HEK293 (cell line): ENCODE results near the gene GLTPD2.

Source experiments
- CTCF ChIA-PET: fragments of 350-600 bp; formaldehyde crosslinking; extraction: SDS; loops from one replicate; lab custom pipeline; 2021; ENCODE audit warnings: antibody characterized with exemption; lab: Yijun Ruan, JAX
- POLR2A ChIA-PET: fragments of 300-600 bp; formaldehyde crosslinking; extraction: SDS; loops from one replicate; lab custom pipeline; 2020; ENCODE audit warnings: antibody characterized with exemption, inconsistent platforms; lab: Yijun Ruan, JAX
- H3K27ac ChIP-seq: fragments of 200-500 bp; sonication (Bioruptor generic); 2 replicates; pipeline ENCODE4 v1.5.1; 2014; ENCODE audit warnings: low read depth, low read length, control low read depth, inconsistent platforms; ENCODE audit errors: extremely low read depth
- H3K36me3 ChIP-seq, 2 experiments: fragments of 200-500 bp in 1 of 2; sonication (Bioruptor generic) in 1 of 2; 1 replicate in 1 of 2; 2 replicates in 1 of 2; pipeline ENCODE4 v1.5.1; 2014 to 2017; ENCODE audit warnings: inconsistent platforms in 2 of 2, low read length in 2 of 2; ENCODE audit not compliant: control insufficient read depth in 2 of 2, insufficient read depth in 1 of 2
- H3K4me1 ChIP-seq: fragments of 200-500 bp; sonication (Bioruptor generic); 2 replicates; pipeline ENCODE4 v1.5.1; 2014; ENCODE audit warnings: mild to moderate bottlenecking, low read length, inconsistent platforms; ENCODE audit not compliant: control insufficient read depth, insufficient read depth
- H3K4me3 ChIP-seq: 2 replicates; pipeline ENCODE4 v1.5.1; 2011; ENCODE audit warnings: low read depth, mild to moderate bottlenecking, control low read depth, low read length, moderate library complexity
- H3K9me3 ChIP-seq: fragments of 200-500 bp; sonication (Bioruptor generic); 2 replicates; pipeline ENCODE4 v1.5.1; 2014; ENCODE audit warnings: low read depth, low read length, inconsistent platforms; ENCODE audit not compliant: control insufficient read depth, insufficient read depth
- EGR2 ChIP-seq: fragments of 450-650 bp; formaldehyde crosslinking; IDR thresholded peaks from 2 replicates; pipeline ENCODE4 v1.5.1; 2016; ENCODE audit warnings: low read depth, missing biosample characterization, missing genetic modification characterization
- HOXD13 ChIP-seq: sonication (generic); formaldehyde crosslinking; IDR thresholded peaks from 2 replicates; pipeline ENCODE4 v1.8.0; 2022; ENCODE audit warnings: missing genetic modification reagents, borderline replicate concordance
- KLF9 ChIP-seq: fragments of 450-650 bp; formaldehyde crosslinking; IDR thresholded peaks from 2 replicates; pipeline ENCODE4 v1.5.1; 2016; ENCODE audit warnings: missing biosample characterization, missing genetic modification characterization, low read depth
- PRDM1 ChIP-seq: fragments of 450-650 bp; formaldehyde crosslinking; IDR thresholded peaks from 2 replicates; pipeline ENCODE4; 2016; ENCODE audit warnings: missing biosample characterization, missing genetic modification characterization
- REPIN1 ChIP-seq: fragments of 450-650 bp; formaldehyde crosslinking; IDR thresholded peaks from 2 replicates; pipeline ENCODE4 v1.5.1; 2017; ENCODE audit warnings: missing biosample characterization, missing genetic modification characterization, low read depth
- REST ChIP-seq: fragments of 450-650 bp; formaldehyde crosslinking; IDR thresholded peaks from 2 replicates; pipeline ENCODE4 v1.5.1; 2016; ENCODE audit warnings: missing biosample characterization, missing genetic modification characterization
- SP3 ChIP-seq: fragments of 450-650 bp; formaldehyde crosslinking; IDR thresholded peaks from 2 replicates; pipeline ENCODE4 v1.5.1; 2016; ENCODE audit warnings: missing biosample characterization, missing genetic modification characterization
- TCF7L2 ChIP-seq: IDR thresholded peaks from 2 replicates; pipeline ENCODE4 v1.6.1; 2011; ENCODE audit warnings: low read depth, mild to moderate bottlenecking, inconsistent platforms, low read length, moderate library complexity, borderline replicate concordance
- YY2 ChIP-seq: fragments of 450-650 bp; formaldehyde crosslinking; IDR thresholded peaks from 2 replicates; pipeline ENCODE4 v1.5.1; 2016; ENCODE audit warnings: missing biosample characterization, missing genetic modification characterization
- ZBTB26 ChIP-seq: fragments of 450-650 bp; formaldehyde crosslinking; optimal IDR thresholded peaks from 2 replicates; pipeline ENCODE3; 2016; ENCODE audit warnings: missing biosample characterization, mild to moderate bottlenecking, missing genetic modification characterization
- ZFP69B ChIP-seq: fragments of 450-650 bp; formaldehyde crosslinking; IDR thresholded peaks from 2 replicates; pipeline ENCODE4 v1.5.1; 2016; ENCODE audit warnings: missing biosample characterization, missing genetic modification characterization
- ZNF121 ChIP-seq: fragments of 450-650 bp; formaldehyde crosslinking; IDR thresholded peaks from 2 replicates; pipeline ENCODE4 v1.5.1; 2016; ENCODE audit warnings: missing biosample characterization, missing genetic modification characterization
- ZNF184 ChIP-seq: fragments of 450-650 bp; IDR thresholded peaks from 2 replicates; pipeline ENCODE4 v1.5.1; 2018; ENCODE audit warnings: missing biosample characterization, mild to moderate bottlenecking, missing genetic modification characterization
- ZNF2 ChIP-seq: fragments of 450-650 bp; formaldehyde crosslinking; IDR thresholded peaks from 2 replicates; pipeline ENCODE4 v1.5.1; 2016; ENCODE audit warnings: missing biosample characterization, missing genetic modification characterization
- ZNF248 ChIP-seq: fragments of 450-650 bp; formaldehyde crosslinking; IDR thresholded peaks from 2 replicates; pipeline ENCODE4 v1.5.1; 2017; ENCODE audit warnings: missing biosample characterization, missing genetic modification characterization
- ZNF335 ChIP-seq: fragments of 450-650 bp; formaldehyde crosslinking; conservative IDR thresholded peaks from 2 replicates; pipeline ENCODE4 v1.5.1; 2016; ENCODE audit warnings: missing biosample characterization, missing genetic modification characterization
- ZNF416 ChIP-seq: fragments of 450-650 bp; formaldehyde crosslinking; IDR thresholded peaks from 2 replicates; pipeline ENCODE4 v1.5.1; 2016; ENCODE audit warnings: missing biosample characterization, missing genetic modification characterization
- ZNF530 ChIP-seq: fragments of 450-650 bp; formaldehyde crosslinking; IDR thresholded peaks from 2 replicates; pipeline ENCODE4 v1.5.1; 2016; ENCODE audit warnings: low read depth, missing biosample characterization, missing genetic modification characterization
- ZNF654 ChIP-seq: fragments of 450-650 bp; formaldehyde crosslinking; IDR thresholded peaks from 2 replicates; pipeline ENCODE4 v1.5.1; 2016; ENCODE audit warnings: low read depth, missing biosample characterization, missing genetic modification characterization
- ZNF677 ChIP-seq: fragments of 450-650 bp; IDR thresholded peaks from 2 replicates; pipeline ENCODE4 v1.5.0; 2018; ENCODE audit warnings: missing biosample characterization, mild to moderate bottlenecking, missing genetic modification characterization, moderate library complexity
- ZNF776 ChIP-seq: fragments of 450-650 bp; formaldehyde crosslinking; IDR thresholded peaks from 2 replicates; pipeline ENCODE4 v1.5.0; 2017; ENCODE audit warnings: missing biosample characterization, missing genetic modification characterization, borderline replicate concordance
- ZSCAN30 ChIP-seq: fragments of 450-650 bp; IDR thresholded peaks from 2 replicates; pipeline ENCODE4 v1.5.1; 2018; ENCODE audit warnings: missing biosample characterization, mild to moderate bottlenecking, missing genetic modification characterization, moderate library complexity
- TF ChIP-seq, protein P1 (sequence below): fragments of 450-650 bp; formaldehyde crosslinking; IDR thresholded peaks from 2 replicates; pipeline ENCODE4 v1.5.1; 2016; ENCODE audit warnings: missing biosample characterization, missing genetic modification characterization

GLTPD2 gene

GRCh38 chr17:4795168-4795567 is 6.4 kb downstream of the GLTPD2 start:
- CTCF ChIA-PET, result no interaction called here
- 0 out of 2 replicates have a peak, but pooled peaks cover 2% of the 10 kb centered on the region for H3K4me1 ChIP-seq
- POLR2A ChIA-PET, result no interaction called here
- no peak overlapping the region for H3K27ac ChIP-seq
- peaks cover 16 to 21% of the 10 kb centered on the region in 2 experiments for H3K36me3 ChIP-seq
- H3K4me3 ChIP-seq, result no peak overlapping the region
- H3K9me3 ChIP-seq, result no peaks in the 10 kb centered on the region
- peak; percentile 99 for TF ChIP-seq ZNF184 (tag by site-specific recombination)
- TF ChIP-seq REPIN1 (tag by site-specific recombination), result no peak
- no peak for TF ChIP-seq HOXD13
- TF ChIP-seq SP3 (tag by site-specific recombination), result no peak

DNA sequence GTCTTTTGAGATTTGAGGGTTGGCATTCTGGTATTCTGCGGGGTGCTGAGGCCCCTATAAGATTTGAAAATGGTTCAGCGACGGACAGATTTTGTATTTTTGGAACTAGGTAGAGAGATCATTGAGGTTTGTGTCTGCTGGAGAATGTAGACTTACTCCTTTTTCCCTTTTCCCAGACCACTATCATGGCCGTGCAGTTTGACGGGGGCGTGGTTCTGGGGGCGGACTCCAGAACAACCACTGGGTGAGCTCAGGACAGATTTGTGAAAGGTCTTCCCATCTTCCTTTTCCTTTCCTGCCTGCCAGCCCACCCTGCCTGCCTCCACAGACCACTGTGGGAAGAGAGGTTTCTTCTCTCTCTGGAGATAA is 7.8 kb downstream of the GLTPD2 start:
- TF ChIP-seq ZBTB26 (no peak), ZNF677 (tag by site-specific recombination) (no peak), ZNF776 (tag by site-specific recombination) (no peak), REST (tag by site-specific recombination) (no peak), ZNF416 (tag by site-specific recombination) (no peak), TCF7L2 (no peak), ZNF530 (no peak), ZNF2 (tag by site-specific recombination) (no peak; the same call in 1 of the 2 replicates), ZSCAN30 (tag by site-specific recombination) (no peak), SP3 (tag by site-specific recombination) (peak; percentile 53; the same call in 1 of the 2 replicates), ZNF248 (tag by site-specific recombination) (no peak), ZFP69B (tag by site-specific recombination) (no peak), YY2 (tag by site-specific recombination) (no peak), KLF9 (peak; percentile 85), ZNF335 (peak; percentile 5; the same call in 1 of the 2 replicates), ZNF121 (tag by site-specific recombination) (no peak), EGR2 (tag by site-specific recombination) (peak; percentile 30; the same call in 1 of the 2 replicates), PRDM1 (tag by site-specific recombination) (0 out of 2 replicates have a peak, but pooled peaks have one; percentile 31), ZNF654 (no peak)
- TF ChIP-seq, protein P1, sequence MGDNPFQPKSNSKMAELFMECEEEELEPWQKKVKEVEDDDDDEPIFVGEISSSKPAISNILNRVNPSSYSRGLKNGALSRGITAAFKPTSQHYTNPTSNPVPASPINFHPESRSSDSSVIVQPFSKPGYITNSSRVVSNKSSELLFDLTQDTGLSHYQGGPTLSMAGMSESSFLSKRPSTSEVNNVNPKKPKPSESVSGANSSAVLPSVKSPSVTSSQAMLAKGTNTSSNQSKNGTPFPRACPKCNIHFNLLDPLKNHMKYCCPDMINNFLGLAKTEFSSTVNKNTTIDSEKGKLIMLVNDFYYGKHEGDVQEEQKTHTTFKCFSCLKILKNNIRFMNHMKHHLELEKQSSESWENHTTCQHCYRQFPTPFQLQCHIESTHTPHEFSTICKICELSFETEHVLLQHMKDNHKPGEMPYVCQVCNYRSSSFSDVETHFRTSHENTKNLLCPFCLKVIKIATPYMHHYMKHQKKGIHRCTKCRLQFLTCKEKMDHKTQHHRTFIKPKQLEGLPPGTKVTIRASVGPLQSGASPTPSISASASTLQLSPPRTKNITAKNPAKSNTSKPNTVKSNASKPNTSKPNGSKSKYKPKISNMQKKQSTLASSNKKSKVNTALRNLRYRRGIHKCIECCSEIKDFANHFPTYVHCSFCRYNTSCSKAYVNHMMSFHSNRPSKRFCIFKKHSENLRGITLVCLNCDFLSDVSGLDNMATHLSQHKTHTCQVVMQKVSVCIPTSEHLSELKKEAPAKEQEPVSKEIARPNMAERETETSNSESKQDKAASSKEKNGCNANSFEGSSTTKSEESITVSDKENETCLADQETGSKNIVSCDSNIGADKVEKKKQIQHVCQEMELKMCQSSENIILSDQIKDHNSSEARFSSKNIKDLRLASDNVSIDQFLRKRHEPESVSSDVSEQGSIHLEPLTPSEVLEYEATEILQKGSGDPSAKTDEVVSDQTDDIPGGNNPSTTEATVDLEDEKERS (tag by site-specific recombination), result no peak
- peak overlapping the region; percentile 72 for H3K27ac ChIP-seq
- CTCF ChIA-PET, result interaction anchor here (0.6 to 0.8 kb wide), 2 partner anchors 16 to 816 kb away, joined by 3 to 6 read pairs; no protein-coding TSS in a partner anchor
- H3K4me3 ChIP-seq, result peak overlapping the region; percentile 97
- no peaks in the 10 kb centered on the region for H3K9me3 ChIP-seq
- peaks cover 16 to 21% of the 10 kb centered on the region in 2 experiments for H3K36me3 ChIP-seq
- 0 out of 2 replicates have a peak, but pooled peaks cover 2% of the 10 kb centered on the region for H3K4me1 ChIP-seq
- POLR2A ChIA-PET, result interaction anchor here (1.0 to 1.7 kb wide), 8 partner anchors 10 to 191 kb away, joined by 3 to 41 read pairs (median 3); partner anchors contain the start of genes ARRB2, CAMTA2, MED11 and PLD2
